ENCODE results near the gene CELF6.

- TF ChIP-seq, protein P1, sequence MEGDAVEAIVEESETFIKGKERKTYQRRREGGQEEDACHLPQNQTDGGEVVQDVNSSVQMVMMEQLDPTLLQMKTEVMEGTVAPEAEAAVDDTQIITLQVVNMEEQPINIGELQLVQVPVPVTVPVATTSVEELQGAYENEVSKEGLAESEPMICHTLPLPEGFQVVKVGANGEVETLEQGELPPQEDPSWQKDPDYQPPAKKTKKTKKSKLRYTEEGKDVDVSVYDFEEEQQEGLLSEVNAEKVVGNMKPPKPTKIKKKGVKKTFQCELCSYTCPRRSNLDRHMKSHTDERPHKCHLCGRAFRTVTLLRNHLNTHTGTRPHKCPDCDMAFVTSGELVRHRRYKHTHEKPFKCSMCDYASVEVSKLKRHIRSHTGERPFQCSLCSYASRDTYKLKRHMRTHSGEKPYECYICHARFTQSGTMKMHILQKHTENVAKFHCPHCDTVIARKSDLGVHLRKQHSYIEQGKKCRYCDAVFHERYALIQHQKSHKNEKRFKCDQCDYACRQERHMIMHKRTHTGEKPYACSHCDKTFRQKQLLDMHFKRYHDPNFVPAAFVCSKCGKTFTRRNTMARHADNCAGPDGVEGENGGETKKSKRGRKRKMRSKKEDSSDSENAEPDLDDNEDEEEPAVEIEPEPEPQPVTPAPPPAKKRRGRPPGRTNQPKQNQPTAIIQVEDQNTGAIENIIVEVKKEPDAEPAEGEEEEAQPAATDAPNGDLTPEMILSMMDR (conservative IDR thresholded peaks at IDR 0.05; ENCODE audit: low read depth, low read length), result peak; percentile 39; the same call in 1 of the 2 replicates
- no peak for TF ChIP-seq EZH2 (IDR thresholded peaks at IDR 0.05; ENCODE audit: borderline replicate concordance, low read depth, low read length, poor library complexity, severe bottlenecking)
These were observed 21.4 kb upstream of the CELF6 start for GRCh38 chr15:72341361-72341760.
